HEK293 (cell line): ENCODE measurements around the gene FBXO17.

ENCODE experiments used
- CTCF ChIA-PET: fragments of 350-600 bp; formaldehyde crosslinking; extraction: SDS; loops from one replicate; lab custom pipeline; 2021; ENCODE audit warnings: antibody characterized with exemption; lab: Yijun Ruan, JAX
- POLR2A ChIA-PET: fragments of 300-600 bp; formaldehyde crosslinking; extraction: SDS; loops from one replicate; lab custom pipeline; 2020; ENCODE audit warnings: antibody characterized with exemption, inconsistent platforms; lab: Yijun Ruan, JAX
- H3K27ac ChIP-seq: fragments of 200-500 bp; sonication (Bioruptor generic); 2 replicates; pipeline ENCODE4 v1.5.1; 2014; ENCODE audit warnings: low read depth, low read length, control low read depth, inconsistent platforms; ENCODE audit errors: extremely low read depth
- H3K36me3 ChIP-seq, 2 experiments: fragments of 200-500 bp in 1 of 2; sonication (Bioruptor generic) in 1 of 2; 1 replicate in 1 of 2; 2 replicates in 1 of 2; pipeline ENCODE4 v1.5.1; 2014 to 2017; ENCODE audit warnings: inconsistent platforms in 2 of 2, low read length in 2 of 2; ENCODE audit not compliant: control insufficient read depth in 2 of 2, insufficient read depth in 1 of 2
- H3K4me1 ChIP-seq: fragments of 200-500 bp; sonication (Bioruptor generic); 2 replicates; pipeline ENCODE4 v1.5.1; 2014; ENCODE audit warnings: mild to moderate bottlenecking, low read length, inconsistent platforms; ENCODE audit not compliant: control insufficient read depth, insufficient read depth
- H3K4me3 ChIP-seq: 2 replicates; pipeline ENCODE4 v1.5.1; 2011; ENCODE audit warnings: low read depth, mild to moderate bottlenecking, control low read depth, low read length, moderate library complexity
- H3K9me3 ChIP-seq: fragments of 200-500 bp; sonication (Bioruptor generic); 2 replicates; pipeline ENCODE4 v1.5.1; 2014; ENCODE audit warnings: low read depth, low read length, inconsistent platforms; ENCODE audit not compliant: control insufficient read depth, insufficient read depth
- EGR2 ChIP-seq: fragments of 450-650 bp; formaldehyde crosslinking; IDR thresholded peaks from 2 replicates; pipeline ENCODE4 v1.5.1; 2016; ENCODE audit warnings: low read depth, missing biosample characterization, missing genetic modification characterization
- GLI2 ChIP-seq: fragments of 450-650 bp; formaldehyde crosslinking; IDR thresholded peaks from 2 replicates; pipeline ENCODE4; 2017; ENCODE audit warnings: missing biosample characterization, missing genetic modification characterization, low read depth, borderline replicate concordance
- PRDM10 ChIP-seq: fragments of 450-650 bp; formaldehyde crosslinking; IDR thresholded peaks from 2 replicates; pipeline ENCODE4 v1.5.1; 2016; ENCODE audit warnings: missing biosample characterization, missing genetic modification characterization
- TCF7L2 ChIP-seq: IDR thresholded peaks from 2 replicates; pipeline ENCODE4 v1.6.1; 2011; ENCODE audit warnings: low read depth, mild to moderate bottlenecking, inconsistent platforms, low read length, moderate library complexity, borderline replicate concordance
- TRIM28 ChIP-seq: IDR thresholded peaks from 2 replicates; pipeline ENCODE4 v1.6.1; 2011; ENCODE audit warnings: low read length, control low read depth, borderline replicate concordance
- WT1 ChIP-seq: fragments of 450-650 bp; formaldehyde crosslinking; IDR thresholded peaks from 2 replicates; pipeline ENCODE4 v1.5.1; 2016; ENCODE audit warnings: missing biosample characterization, missing genetic modification characterization
- ZBTB26 ChIP-seq: fragments of 450-650 bp; formaldehyde crosslinking; optimal IDR thresholded peaks from 2 replicates; pipeline ENCODE3; 2016; ENCODE audit warnings: missing biosample characterization, mild to moderate bottlenecking, missing genetic modification characterization
- ZBTB48 ChIP-seq: fragments of 450-650 bp; formaldehyde crosslinking; IDR thresholded peaks from 2 replicates; pipeline ENCODE4 v1.5.1; 2016; ENCODE audit warnings: missing biosample characterization, missing genetic modification characterization
- ZFHX2 ChIP-seq: fragments of 450-650 bp; formaldehyde crosslinking; conservative IDR thresholded peaks from 2 replicates; pipeline ENCODE4 v1.5.1; 2016; ENCODE audit warnings: missing biosample characterization, missing genetic modification characterization
- ZIC2 ChIP-seq: fragments of 450-650 bp; formaldehyde crosslinking; IDR thresholded peaks from 2 replicates; pipeline ENCODE4 v1.5.1; 2016; ENCODE audit warnings: missing biosample characterization, missing genetic modification characterization
- ZNF114 ChIP-seq: fragments of 450-650 bp; formaldehyde crosslinking; IDR thresholded peaks from 2 replicates; pipeline ENCODE4 v1.5.0; 2017; ENCODE audit warnings: missing biosample characterization, missing genetic modification characterization
- ZNF155 ChIP-seq: fragments of 450-650 bp; formaldehyde crosslinking; IDR thresholded peaks from 2 replicates; pipeline ENCODE4 v1.5.1; 2016; ENCODE audit warnings: missing biosample characterization, missing genetic modification characterization
- ZNF221 ChIP-seq: fragments of 450-650 bp; formaldehyde crosslinking; IDR thresholded peaks from 2 replicates; pipeline ENCODE4 v1.5.1; 2017; ENCODE audit warnings: missing biosample characterization, missing genetic modification characterization, borderline replicate concordance
- ZNF23 ChIP-seq: fragments of 450-650 bp; formaldehyde crosslinking; IDR thresholded peaks from 2 replicates; pipeline ENCODE4 v1.5.1; 2016; ENCODE audit warnings: missing biosample characterization, missing genetic modification characterization, borderline replicate concordance
- ZNF274 ChIP-seq, 2 experiments: fragments of 200-500 bp in 1 of 2; fragments of 450-650 bp in 1 of 2; sonication (Bioruptor generic) in 1 of 2; formaldehyde crosslinking in 1 of 2; IDR thresholded peaks; 2 replicates each; pipeline versions ENCODE4 v1.5.1 to v1.6.1; 2014 to 2016; ENCODE audit warnings: borderline replicate concordance in 1 of 2, inconsistent platforms in 1 of 2, low read length in 1 of 2, missing biosample characterization in 1 of 2, missing genetic modification characterization in 1 of 2
- ZNF354C ChIP-seq: fragments of 450-650 bp; formaldehyde crosslinking; IDR thresholded peaks from 2 replicates; pipeline ENCODE4 v1.5.1; 2016; ENCODE audit warnings: missing biosample characterization, missing genetic modification characterization, low read depth, borderline replicate concordance
- ZNF423 ChIP-seq: fragments of 450-650 bp; formaldehyde crosslinking; IDR thresholded peaks from 2 replicates; pipeline ENCODE4 v1.5.1; 2016; ENCODE audit warnings: missing biosample characterization, missing genetic modification characterization
- ZNF48 ChIP-seq: fragments of 450-650 bp; formaldehyde crosslinking; IDR thresholded peaks from 2 replicates; pipeline ENCODE4 v1.5.1; 2016; ENCODE audit warnings: missing biosample characterization, missing genetic modification characterization
- ZNF548 ChIP-seq: fragments of 450-650 bp; formaldehyde crosslinking; IDR thresholded peaks from 2 replicates; pipeline ENCODE4 v1.5.1; 2016; ENCODE audit warnings: missing biosample characterization, missing genetic modification characterization
- ZNF549 ChIP-seq: fragments of 450-650 bp; IDR thresholded peaks from 2 replicates; pipeline ENCODE4 v1.5.1; 2018; ENCODE audit warnings: missing biosample characterization, missing genetic modification characterization, mild to moderate bottlenecking, inconsistent platforms, moderate library complexity
- ZNF561 ChIP-seq: fragments of 450-650 bp; IDR thresholded peaks from 2 replicates; pipeline ENCODE4 v1.5.1; 2018; ENCODE audit warnings: missing biosample characterization, missing genetic modification characterization, borderline replicate concordance
- ZNF571 ChIP-seq: fragments of 450-650 bp; formaldehyde crosslinking; IDR thresholded peaks from 2 replicates; pipeline ENCODE4 v1.5.0; 2017; ENCODE audit warnings: missing biosample characterization, missing genetic modification characterization
- ZNF610 ChIP-seq: fragments of 450-650 bp; formaldehyde crosslinking; IDR thresholded peaks from 2 replicates; pipeline ENCODE4 v1.5.1; 2016; ENCODE audit warnings: missing biosample characterization, missing genetic modification characterization, borderline replicate concordance
- ZNF768 ChIP-seq: fragments of 450-650 bp; formaldehyde crosslinking; IDR thresholded peaks from 2 replicates; pipeline ENCODE4 v1.5.1; 2018; ENCODE audit warnings: missing biosample characterization, mild to moderate bottlenecking, missing genetic modification characterization
- ZNF785 ChIP-seq: fragments of 450-650 bp; formaldehyde crosslinking; IDR thresholded peaks from 2 replicates; pipeline ENCODE4 v1.5.1; 2016; ENCODE audit warnings: missing biosample characterization, missing genetic modification characterization
- ZSCAN5A ChIP-seq: fragments of 450-650 bp; formaldehyde crosslinking; IDR thresholded peaks from 2 replicates; pipeline ENCODE4 v1.5.1; 2016; ENCODE audit warnings: missing biosample characterization, missing genetic modification characterization
- ZXDB ChIP-seq: fragments of 450-650 bp; formaldehyde crosslinking; IDR thresholded peaks from 2 replicates; pipeline ENCODE4 v1.5.1; 2016; ENCODE audit warnings: missing biosample characterization, missing genetic modification characterization

The FBXO17 gene

GRCh38 chr19:38915329-38916321, 59.9 kb downstream of the FBXO17 start (continued):
- TF ChIP-seq ZNF571 (tag by site-specific recombination) (no peak), ZNF423 (tag by site-specific recombination) (no peak), PRDM10 (tag by site-specific recombination) (no peak), EGR2 (peak; percentile 93), ZNF785 (tag by site-specific recombination) (no peak), ZNF155 (tag by site-specific recombination) (no peak), ZNF548 (tag by site-specific recombination) (no peak), ZBTB26 (tag by site-specific recombination) (no peak), WT1 (tag by site-specific recombination) (no peak), ZNF23 (tag by site-specific recombination) (no peak), ZNF561 (no peak), ZFHX2 (tag by site-specific recombination) (peak; percentile 91), ZSCAN5A (tag by site-specific recombination) (no peak), TRIM28 (no peak), ZNF354C (tag by site-specific recombination) (no peak), ZNF48 (tag by site-specific recombination) (no peak)

DNA sequence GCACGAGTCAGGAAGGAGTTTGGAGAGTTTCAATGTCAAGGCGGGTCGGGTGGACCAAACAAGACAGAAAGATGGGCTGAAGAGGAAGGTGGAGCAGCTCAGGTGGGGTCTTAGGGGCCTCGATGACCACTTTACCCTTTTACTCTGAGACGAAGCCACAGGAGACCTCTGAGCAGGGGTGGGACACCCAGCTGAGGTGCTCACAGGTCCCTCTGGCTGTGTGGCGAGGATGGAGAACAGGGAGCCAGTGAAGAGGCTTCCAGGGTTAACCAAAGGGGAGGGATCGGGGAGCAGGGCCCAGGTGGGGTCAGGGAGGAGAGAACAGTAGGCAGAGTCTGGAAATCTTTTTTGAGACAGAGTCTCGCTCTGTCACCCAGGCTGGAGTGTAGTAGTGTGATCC, 61.6 kb downstream of the FBXO17 start:
- ChIA-PET POLR2A (interaction anchor here (0.7 to 2.3 kb wide), 8 partner anchors 12 to 267 kb away, joined by 3 to 9 read pairs (median 4); partner anchors contain the start of genes ECH1 and NFKBIB), CTCF (interaction anchor here (0.6 to 3.3 kb wide), 4 partner anchors 14 to 48 kb away, joined by 3 to 31 read pairs (median 7); partner anchors contain the start of genes MRPS12, NFKBIB and SARS2)
- Histone ChIP-seq H3K4me3 (no peak overlapping the region), H3K4me1 (no peaks in the 10 kb centered on the region), H3K36me3 (peaks cover 1 to 15% of the 10 kb centered on the region in 2 experiments; a peak in 2 of 3 replicates), H3K9me3 (no peaks in the 10 kb centered on the region), H3K27ac (no peak overlapping the region)
- no peak for TF ChIP-seq GLI2
- no peak for TF ChIP-seq ZNF549
- no peak for TF ChIP-seq ZNF768 (tag by site-specific recombination)
- TF ChIP-seq TCF7L2 = no peak
- TF ChIP-seq ZNF221 (tag by site-specific recombination) = no peak
- TF ChIP-seq ZIC2 = no peak
- TF ChIP-seq ZNF610 (tag by site-specific recombination) = no peak
- no peak for TF ChIP-seq ZXDB (tag by site-specific recombination)
- no peak for TF ChIP-seq ZNF571 (tag by site-specific recombination)
- TF ChIP-seq ZNF274 (IDR thresholded peaks at IDR 0.05; ENCODE audit: low read length) = no peak
- TF ChIP-seq ZNF274 (tag by site-specific recombination; IDR thresholded peaks at IDR 0.05; ENCODE audit: borderline replicate concordance) = no peak
- TF ChIP-seq ZBTB48 = no peak
- TF ChIP-seq ZNF114 (tag by site-specific recombination) = no peak
